GM12872 (cell line): ENCODE results near the gene RRAS.

Source experiments
- TF ChIP-seq, protein P1 (sequence below): IDR thresholded peaks from 3 replicates; pipeline ENCODE4 v1.5.1; 2011; ENCODE audit warnings: low read depth, mild to moderate bottlenecking, low read length, moderate library complexity; ENCODE audit not compliant: insufficient read depth

The RRAS gene

DNA sequence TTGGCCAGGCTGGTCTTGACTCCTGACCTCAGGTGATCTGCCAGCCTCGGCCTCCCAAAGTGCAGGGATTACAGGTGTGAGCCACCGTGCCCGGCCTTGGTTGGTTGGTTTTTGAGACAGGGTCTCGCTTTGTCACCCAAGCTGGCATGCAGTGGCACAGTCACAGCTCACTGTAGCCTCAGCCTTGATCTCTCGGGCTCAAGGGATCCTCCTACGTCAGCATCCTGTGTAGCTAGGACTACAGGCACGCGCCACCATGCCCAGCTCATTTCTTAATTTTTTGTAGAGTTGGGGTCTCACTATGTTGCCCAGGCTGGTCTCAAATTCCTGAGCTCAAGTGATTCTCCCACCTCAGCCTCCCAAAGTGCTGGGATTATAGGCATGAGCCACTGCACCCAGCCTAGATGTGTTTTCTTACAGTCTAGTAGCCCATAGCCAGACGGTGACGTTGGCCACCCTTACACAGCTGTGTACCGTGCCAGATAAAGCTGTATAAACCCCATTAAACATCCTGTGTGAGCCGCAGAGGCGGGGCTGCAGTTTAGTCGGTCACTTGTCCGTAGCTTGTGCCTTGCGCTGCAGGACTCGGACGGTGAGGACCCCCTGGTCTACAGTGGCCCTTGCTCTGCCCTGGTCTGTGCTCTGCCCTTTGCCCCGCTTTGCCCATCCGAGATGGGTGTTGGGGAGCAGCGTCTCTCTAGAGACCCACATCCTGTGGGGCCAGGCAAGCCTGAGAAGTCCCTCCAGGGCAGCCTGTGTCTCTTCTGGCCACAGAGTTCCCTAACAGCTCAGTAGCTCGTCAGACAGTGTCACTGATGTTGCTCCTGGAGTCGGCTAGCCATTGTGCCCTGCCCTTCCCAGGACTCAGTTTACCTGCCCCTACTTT, 15.9 kb upstream of the RRAS start:
- TF ChIP-seq, protein P1, sequence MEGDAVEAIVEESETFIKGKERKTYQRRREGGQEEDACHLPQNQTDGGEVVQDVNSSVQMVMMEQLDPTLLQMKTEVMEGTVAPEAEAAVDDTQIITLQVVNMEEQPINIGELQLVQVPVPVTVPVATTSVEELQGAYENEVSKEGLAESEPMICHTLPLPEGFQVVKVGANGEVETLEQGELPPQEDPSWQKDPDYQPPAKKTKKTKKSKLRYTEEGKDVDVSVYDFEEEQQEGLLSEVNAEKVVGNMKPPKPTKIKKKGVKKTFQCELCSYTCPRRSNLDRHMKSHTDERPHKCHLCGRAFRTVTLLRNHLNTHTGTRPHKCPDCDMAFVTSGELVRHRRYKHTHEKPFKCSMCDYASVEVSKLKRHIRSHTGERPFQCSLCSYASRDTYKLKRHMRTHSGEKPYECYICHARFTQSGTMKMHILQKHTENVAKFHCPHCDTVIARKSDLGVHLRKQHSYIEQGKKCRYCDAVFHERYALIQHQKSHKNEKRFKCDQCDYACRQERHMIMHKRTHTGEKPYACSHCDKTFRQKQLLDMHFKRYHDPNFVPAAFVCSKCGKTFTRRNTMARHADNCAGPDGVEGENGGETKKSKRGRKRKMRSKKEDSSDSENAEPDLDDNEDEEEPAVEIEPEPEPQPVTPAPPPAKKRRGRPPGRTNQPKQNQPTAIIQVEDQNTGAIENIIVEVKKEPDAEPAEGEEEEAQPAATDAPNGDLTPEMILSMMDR, result no peak

DNA sequence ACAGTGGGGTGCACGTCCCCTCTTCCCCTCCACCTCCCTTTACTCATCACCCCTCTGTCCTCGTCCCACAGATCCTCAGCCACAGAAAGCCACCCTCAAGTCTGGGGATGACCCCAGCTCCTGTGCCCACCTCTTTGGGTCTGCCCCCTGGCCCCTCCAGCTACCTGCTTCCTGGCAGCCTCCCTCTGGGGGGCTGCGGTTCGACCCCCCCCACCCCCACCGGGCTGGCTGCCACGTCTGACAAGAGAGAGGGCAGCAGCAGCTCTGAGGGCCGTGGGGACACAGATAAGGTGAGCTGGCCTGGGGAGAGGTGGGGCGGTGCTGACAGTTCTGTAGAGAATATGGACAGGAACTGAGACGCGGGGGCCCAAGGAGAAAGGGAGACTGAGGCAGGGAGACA, 14.6 kb upstream of the RRAS start:
- TF ChIP-seq, protein P1, result no peak

DNA sequence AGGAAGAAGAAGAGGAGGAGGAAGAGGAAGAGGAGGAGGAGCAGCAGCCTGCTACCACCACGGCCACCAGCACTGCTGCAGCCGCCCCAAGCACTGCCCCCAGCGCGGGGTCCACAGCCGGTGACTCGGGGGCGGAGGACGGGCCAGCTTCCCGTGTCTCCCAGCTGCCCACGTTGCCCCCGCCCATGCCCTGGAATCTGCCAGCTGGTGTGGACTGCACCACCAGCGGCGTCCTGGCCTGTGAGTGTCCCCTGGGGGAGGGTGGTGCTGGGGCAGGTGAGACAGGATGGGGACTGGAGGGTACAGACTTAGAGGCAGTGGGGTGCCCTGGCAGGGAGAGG, 13.5 kb upstream of the RRAS start:
- TF ChIP-seq, protein P1, result no peak

DNA sequence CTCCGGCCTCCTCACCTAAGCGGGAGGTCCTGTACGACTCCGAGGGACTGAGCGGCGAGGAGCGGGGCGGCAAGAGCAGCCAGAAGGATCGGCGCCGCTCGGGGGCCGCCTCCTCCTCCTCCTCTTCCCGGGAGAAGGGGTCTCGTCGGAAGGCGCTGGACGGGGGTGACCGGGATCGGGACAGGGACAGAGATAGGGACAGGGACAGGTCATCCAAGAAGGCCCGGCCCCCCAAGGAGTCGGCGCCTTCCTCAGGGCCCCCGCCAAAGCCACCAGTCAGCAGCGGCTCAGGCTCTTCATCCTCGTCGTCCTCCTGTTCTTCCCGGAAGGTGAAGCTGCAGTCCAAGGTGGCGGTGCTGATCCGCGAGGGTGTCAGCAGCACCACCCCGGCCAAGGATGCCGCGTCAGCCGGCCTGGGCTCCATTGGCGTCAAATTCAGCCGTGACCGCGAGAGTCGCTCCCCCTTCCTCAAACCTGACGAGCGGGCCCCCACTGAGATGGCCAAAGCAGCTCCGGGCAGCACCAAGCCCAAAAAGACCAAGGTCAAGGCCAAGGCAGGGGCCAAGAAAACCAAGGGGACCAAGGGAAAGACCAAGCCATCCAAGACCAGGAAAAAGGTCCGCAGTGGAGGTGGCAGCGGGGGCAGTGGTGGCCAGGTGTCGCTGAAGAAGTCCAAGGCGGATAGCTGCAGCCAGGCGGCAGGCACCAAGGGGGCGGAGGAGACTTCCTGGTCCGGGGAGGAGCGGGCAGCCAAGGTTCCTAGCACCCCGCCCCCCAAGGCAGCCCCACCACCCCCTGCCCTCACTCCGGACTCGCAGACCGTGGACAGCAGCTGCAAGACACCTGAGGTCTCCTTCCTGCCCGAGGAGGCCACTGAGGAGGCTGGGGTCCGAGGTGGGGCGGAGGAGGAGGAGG, 12.9 kb upstream of the RRAS start:
- TF ChIP-seq, protein P1, result no peak

DNA sequence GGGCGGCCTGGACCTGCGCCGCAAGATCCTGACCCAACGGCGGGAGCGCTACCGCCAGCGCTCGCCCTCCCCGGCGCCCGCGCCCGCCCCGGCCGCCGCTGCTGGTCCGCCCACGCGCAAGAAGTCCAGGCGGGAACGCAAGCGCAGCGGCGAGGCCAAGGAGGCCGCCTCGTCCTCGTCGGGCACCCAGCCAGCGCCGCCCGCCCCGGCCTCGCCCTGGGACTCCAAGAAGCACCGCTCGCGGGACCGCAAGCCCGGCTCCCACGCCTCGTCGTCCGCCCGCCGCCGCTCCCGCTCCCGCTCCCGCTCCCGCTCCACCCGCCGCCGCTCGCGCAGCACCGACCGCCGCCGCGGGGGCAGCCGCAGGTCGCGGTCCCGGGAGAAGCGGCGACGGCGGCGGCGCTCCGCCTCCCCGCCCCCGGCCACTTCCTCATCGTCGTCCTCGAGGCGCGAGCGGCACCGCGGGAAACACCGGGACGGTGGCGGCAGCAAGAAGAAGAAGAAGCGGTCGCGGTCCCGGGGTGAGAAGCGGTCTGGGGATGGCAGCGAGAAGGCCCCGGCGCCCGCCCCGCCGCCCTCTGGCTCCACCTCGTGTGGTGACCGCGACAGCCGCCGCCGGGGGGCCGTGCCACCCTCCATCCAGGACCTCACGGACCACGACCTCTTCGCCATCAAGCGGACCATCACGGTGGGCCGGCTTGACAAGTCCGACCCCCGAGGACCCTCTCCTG, 12.0 kb upstream of the RRAS start:
- TF ChIP-seq, protein P1, result no peak

DNA sequence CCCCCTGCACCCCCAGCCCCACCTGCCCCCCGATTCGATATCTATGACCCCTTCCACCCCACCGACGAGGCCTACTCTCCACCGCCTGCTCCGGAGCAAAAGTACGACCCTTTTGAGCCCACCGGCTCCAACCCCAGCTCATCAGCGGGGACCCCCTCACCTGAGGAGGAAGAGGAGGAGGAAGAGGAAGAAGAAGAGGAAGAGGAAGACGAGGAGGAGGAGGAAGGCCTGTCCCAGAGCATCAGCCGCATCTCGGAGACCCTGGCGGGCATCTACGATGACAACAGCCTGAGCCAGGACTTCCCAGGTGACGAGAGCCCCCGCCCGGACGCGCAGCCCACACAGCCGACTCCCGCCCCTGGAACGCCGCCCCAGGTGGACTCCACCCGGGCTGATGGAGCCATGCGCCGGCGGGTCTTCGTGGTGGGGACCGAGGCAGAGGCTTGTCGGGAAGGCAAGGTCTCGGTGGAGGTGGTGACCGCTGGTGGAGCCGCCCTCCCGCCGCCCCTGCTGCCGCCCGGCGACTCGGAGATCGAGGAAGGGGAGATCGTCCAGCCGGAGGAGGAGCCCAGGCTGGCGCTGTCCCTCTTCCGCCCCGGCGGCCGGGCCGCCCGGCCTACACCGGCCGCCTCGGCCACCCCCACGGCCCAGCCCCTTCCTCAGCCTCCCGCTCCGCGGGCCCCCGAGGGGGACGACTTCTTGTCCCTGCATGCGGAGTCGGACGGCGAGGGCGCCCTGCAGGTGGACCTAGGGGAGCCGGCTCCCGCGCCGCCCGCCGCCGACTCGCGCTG, 11.3 kb upstream of the RRAS start:
- TF ChIP-seq, protein P1, result no peak

DNA sequence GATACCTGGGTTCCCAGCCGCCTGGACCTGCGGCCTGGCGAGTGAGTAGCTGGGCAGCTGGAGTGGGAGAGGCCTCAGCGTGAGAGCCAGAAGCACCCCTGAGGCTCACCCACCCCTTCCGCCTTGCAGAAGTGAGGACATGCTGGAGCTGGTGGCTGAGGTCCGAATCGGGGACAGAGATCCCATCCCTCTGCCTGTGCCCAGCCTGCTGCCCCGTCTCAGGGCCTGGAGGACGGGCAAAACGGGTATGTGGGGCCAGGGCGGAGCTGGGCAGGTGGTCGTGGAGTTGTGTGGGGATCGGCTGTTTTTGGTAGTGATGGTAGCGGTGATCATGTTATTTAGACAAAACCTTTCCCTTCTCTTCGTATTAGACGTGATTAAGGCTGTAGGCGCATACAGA, 6.6 kb upstream of the RRAS start:
- TF ChIP-seq, protein P1, result no peak
